Aorta (tissue), 5 donors: ENCODE results near the gene ZP1. TPM values are rescaled to one million over a fixed set of nuclear protein-coding genes. Genes with fewer than 3 reads are reported as not detected.
A peak's percentile ranks its signal among the peaks of the same experiment; 100 is the strongest.
"Not testable (repeated sequence)": the region's sequence is repeated elsewhere in the genome, so short reads cannot be mapped to it uniquely, and the experiment has no call there.

Experiments used
- ATAC-seq: fragments of 200-7000 bp; cut with Tn5 transposase; one replicate; pipeline ENCODE4 v1.9.1; 2022; ENCODE audit warnings: moderate library complexity; ENCODE audit not compliant: low FRiP score
- DNase-seq, 2 donors: peaks; one replicate each; pipeline ENCODE4 v3.0.0-alpha.2; 2020
- H3K27ac ChIP-seq, 2 donors: one replicate each; pipeline ENCODE4 v1.5.1; 2013; ENCODE audit warnings: low read length in 2 of 2, mild to moderate bottlenecking in 2 of 2, moderate library complexity in 2 of 2, control low read depth in 1 of 2, inconsistent platforms in 1 of 2, low read depth in 1 of 2
- H3K27me3 ChIP-seq, 2 donors: one replicate each; pipeline ENCODE4 v1.6.1; 2013; ENCODE audit warnings: control low read depth in 1 of 2, low read length in 1 of 2, mild to moderate bottlenecking in 1 of 2, moderate library complexity in 1 of 2; ENCODE audit not compliant: insufficient read depth in 2 of 2, control insufficient read depth in 1 of 2
- H3K36me3 ChIP-seq, 2 donors: one replicate each; pipeline ENCODE4 v1.6.1; 2013; ENCODE audit warnings: control low read depth in 1 of 2, low read length in 1 of 2, mild to moderate bottlenecking in 1 of 2; ENCODE audit not compliant: insufficient read depth in 2 of 2, control insufficient read depth in 1 of 2
- H3K4me1 ChIP-seq, 2 donors: one replicate each; pipeline ENCODE4 v1.6.1; 2013; ENCODE audit warnings: low read length in 2 of 2, control low read depth in 1 of 2, mild to moderate bottlenecking in 1 of 2, moderate library complexity in 1 of 2; ENCODE audit not compliant: insufficient read depth in 2 of 2, control insufficient read depth in 1 of 2
- H3K4me3 ChIP-seq, 2 donors: one replicate each; pipeline ENCODE4 v1.5.1; 2013; ENCODE audit warnings: low read length in 2 of 2, control low read depth in 1 of 2, mild to moderate bottlenecking in 1 of 2
- H3K9me3 ChIP-seq: one replicate; pipeline ENCODE4 v1.6.1; 2013; ENCODE audit warnings: mild to moderate bottlenecking, low read length; ENCODE audit not compliant: control insufficient read depth
- whole genome bisulfite sequencing, 2 donors: extraction: QIAGEN DNeasy Blood & Tissue Kit; methylation state at CpG; one replicate each; pipeline ENCODE4 v1.1.7; 2013; 5-methylcytosine and 5-hydroxymethylcytosine counted together
- intact Hi-C, 2 donors: fragments of 100-400 bp; cut with DNase I; formaldehyde crosslinking; loops; one replicate each; pipeline versions ENCODE4 v1.14.2 to v1.15.0; 2022
- polyA plus RNA-seq, 2 donors: library from polyadenylated mRNA; stranded (reverse); fragments of 200-250 nt; gene quantifications; one replicate each; pipeline ENCODE4 v1.2.3, GENCODE V29; 2013
- total RNA-seq, 2 donors: library from RNA; stranded (reverse); fragmentation: NEBNext Ultra II Directional; extraction: Animal tissue kit (Norgen Biotek cat#: 25700); gene quantifications; one replicate each; pipeline ENCODE4 v1.2.1, GENCODE V29; 2021
- donor health status: healthy with polysubstance abuse.
- donor health status: Bipolar disorder and iron deficiency.
- donor health status: DM: no; HTN: no; CAD: no.
- donor health status: DM: no; HTN: no; CAD: no.
- donor health status: DM: yes; HTN: yes; CAD: no.

ZP1 gene
- total and polyA plus RNA-seq, 4 donors, result not detected

DNA sequence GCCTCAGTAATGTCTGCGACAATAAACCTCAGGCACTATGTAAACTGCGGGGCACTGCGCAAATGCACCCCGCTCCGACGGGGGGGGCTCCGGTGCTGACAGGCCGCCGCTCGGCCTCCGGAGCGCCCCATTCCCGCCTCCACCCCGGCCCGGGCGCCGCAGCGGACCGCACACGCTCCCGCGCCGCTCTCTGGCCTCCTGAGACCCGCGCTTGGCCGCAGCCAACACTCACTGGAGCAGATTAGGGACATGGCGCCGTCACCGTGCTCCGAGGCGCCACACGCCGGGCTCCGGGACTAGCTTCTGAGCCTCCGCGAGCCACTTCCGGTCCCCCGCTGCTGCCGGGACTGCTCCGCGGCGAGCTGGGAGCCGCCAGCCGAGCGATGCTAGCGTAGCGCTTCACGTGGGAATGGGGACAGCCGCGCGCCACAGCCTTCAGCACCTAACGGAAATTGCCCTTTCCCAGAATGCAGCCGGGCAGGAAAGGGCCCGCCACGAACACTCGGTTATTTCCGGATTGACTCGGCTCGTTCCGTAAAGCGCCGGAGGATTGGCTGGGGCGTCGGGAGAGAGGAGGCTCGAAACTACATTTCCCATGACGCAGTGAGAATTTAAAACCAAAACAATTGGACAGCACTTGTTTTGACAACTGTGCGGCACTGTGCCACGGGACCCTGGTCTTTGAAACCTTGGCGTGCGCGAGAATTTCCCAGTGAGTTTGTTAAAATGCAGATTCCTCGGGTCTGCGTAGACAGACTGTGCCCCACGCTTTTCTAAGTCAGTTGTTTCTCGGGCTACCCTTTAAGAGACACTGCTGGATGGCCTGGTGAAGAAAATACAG, 39.0 kb downstream of the ZP1 start, which contains the start of gene PRPF19:
Gene PRPF19 (minus strand): TSS at position 454 of the 841 bp plus-strand sequence. CDS start 203 bp downstream, at position 251.
- ATAC-seq, result peak; percentile 98
- H3K4me1 ChIP-seq, result no peaks in the 10 kb centered on the region

DNA sequence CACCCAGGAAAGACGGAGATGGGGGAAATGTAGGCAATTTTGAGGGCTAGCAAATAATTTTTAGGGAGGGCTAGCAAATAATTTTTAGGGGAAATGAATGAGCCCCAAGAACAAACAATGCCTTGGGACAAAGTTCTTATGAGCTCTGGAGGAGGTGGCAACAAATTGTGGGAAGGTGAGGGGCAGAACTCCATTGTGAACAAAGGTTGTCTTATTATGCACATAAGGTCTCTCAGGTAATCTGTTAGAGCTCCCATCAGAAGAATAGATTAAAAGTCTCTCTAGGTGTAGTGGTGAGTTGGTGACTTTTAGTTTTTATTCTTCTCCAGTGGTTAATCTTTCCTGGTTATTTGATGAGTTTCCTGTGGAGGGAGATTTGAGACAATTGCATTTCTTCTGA, 41.5 kb downstream of the ZP1 start:
- 24 to 25% methylated on average over 1 of the region's 1 CpG for WGBS, 2 donors
- no peaks in the 10 kb centered on the region for H3K4me1 ChIP-seq
- ATAC-seq, result no peak

More for the DNA sequence above, 39.0 kb downstream of the ZP1 start, which contains the start of gene PRPF19:
- peaks cover 0 to 1% of the 10 kb centered on the region in 2 donors for H3K36me3 ChIP-seq
- H3K9me3 ChIP-seq, result no peaks in the 10 kb centered on the region
- peak within 1 kb of the TSS; percentile 93 for H3K4me3 ChIP-seq
- intact Hi-C loops, result loop anchor here (5.0 kb wide), 1 partner anchor 64 kb away; the partner anchor contains the start of gene CCDC86 (in 2 of the 2)
- peak; percentile 98 to 99 for DNase-seq
- H3K27ac ChIP-seq, result peak within 1 kb of the TSS; percentile 80 to 93
- 0 to 1% methylated on average over 69 to 75 of the region's 75 CpGs for WGBS, 2 donors
- H3K27me3 ChIP-seq, result no peaks in the 10 kb centered on the region

DNA sequence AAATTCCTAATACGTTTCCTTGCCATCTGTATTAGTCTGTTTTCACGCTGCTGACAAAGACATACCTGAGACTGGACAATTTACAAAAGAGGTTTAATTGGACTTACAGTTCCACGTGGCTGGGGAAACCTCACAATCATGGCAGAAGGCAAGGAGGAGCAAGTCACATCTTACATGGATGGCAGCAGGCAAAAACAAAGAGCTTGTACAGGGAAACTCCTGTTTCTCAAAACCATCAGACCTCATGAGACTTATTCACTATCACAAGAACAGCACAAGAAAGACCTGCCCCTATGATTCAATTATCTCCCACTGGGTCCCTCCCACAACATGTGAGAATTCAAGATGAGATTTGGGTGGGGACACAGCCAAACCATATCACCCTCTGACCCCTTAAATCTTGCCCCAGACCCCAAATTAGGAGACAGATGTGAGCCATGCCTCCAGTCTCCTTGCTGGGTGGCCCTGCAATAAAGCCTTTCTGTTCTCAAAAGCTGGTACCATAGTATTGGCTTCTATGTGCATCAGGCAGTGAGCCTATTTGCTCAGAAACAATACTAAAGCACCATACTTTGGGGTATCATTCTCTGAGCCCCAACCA, 42.4 kb downstream of the ZP1 start:
- WGBS, 2 donors, result 63% methylated on average over 3 of the region's 3 CpGs
- not testable (repeated sequence) for H3K4me1 ChIP-seq, H3K9me3 ChIP-seq, H3K36me3 ChIP-seq, H3K27ac ChIP-seq, H3K4me3 ChIP-seq, H3K27me3 ChIP-seq, DNase-seq, ATAC-seq
- intact Hi-C loops, result loop anchor here (5.0 to 10.0 kb wide), 4 partner anchors 38 to 255 kb away; partner anchors contain the start of genes CCDC86 (in 2 of the 2) and VPS37C (in 1 of the 2)

More for the DNA sequence above, 41.5 kb downstream of the ZP1 start:
- DNase-seq, result no peak
- Histone ChIP-seq H3K4me3 (no peak overlapping the region), H3K27me3 (no peaks in the 10 kb centered on the region), H3K36me3 (no peaks in the 10 kb centered on the region), H3K9me3 (no peaks in the 10 kb centered on the region), H3K27ac (no peak overlapping the region)
- intact Hi-C loops, result loop anchor here (5.0 kb wide), 1 partner anchor 67 kb away; the partner anchor contains the start of gene CCDC86 (in 2 of the 2)

DNA sequence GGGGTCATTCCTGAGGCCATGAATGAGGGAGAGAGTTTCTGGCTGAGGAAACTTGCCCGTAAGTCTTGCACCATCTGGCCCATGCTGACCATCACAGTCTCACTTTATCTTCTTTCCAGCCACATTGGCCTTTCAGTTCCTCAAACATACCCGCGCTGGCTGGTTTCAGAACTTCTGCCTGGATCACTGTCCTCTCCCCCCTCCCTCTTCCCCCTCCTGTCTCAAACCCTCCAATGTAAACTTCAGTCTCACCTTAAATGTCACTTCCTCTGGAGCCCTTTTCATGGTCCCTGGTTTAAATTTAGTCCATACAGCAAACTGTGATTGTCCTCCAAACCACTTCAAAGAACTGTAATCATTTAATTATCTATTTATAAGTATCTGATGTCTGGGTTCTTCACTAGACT, 42.9 kb downstream of the ZP1 start:
- H3K9me3 ChIP-seq, result no peaks in the 10 kb centered on the region
- intact Hi-C loops, result loop anchor here (5.0 to 10.0 kb wide), 3 partner anchors 37 to 255 kb away; partner anchors contain the start of gene VPS37C (in 1 of the 2)
- no peak overlapping the region for H3K27ac ChIP-seq
- no peaks in the 10 kb centered on the region for H3K36me3 ChIP-seq
- H3K4me1 ChIP-seq, result no peaks in the 10 kb centered on the region
- 85 to 93% methylated on average over 3 of the region's 3 CpGs for WGBS, 2 donors
- ATAC-seq (no peak), DNase-seq (peak in 1 of 2 donors; percentile 69)
- H3K27me3 ChIP-seq, result no peaks in the 10 kb centered on the region
- H3K4me3 ChIP-seq, result no peak overlapping the region

DNA sequence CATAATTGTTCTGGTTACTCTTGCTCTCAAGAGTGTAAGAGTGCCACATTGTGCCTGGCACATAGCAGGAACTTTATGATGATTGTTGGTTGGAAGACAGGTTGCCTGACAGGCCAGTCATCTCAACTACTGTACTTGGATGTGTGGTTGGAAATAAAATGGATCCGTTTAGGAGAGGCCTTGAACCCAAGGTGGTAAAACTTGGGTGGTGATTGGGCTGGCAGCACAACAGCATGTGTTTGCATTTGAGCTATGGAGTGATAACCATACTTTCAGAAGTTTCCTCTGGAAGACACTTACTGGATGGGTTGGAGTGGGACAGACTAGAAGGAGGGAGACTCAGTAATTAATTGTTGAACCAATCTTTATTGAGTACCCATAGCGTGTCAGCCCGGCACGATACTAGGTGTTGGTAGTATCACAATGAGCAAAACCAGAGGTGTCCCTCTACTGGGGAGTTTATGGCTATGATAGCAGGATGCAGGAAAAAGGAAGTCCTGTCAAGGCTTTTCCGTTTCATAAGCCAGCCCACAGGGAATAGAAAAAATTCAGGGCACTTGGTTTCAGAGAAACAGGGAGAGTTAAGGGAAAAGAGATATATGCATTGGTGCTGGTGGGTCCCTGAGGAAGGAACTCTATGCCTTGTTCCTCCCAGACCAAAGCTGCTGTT, 43.5 kb downstream of the ZP1 start:
- WGBS, 2 donors, result 68 to 72% methylated on average over 5 of the region's 5 CpGs
- Histone ChIP-seq H3K27ac (no peak overlapping the region), H3K9me3 (no peaks in the 10 kb centered on the region), H3K36me3 (no peaks in the 10 kb centered on the region), H3K4me1 (no peaks in the 10 kb centered on the region), H3K27me3 (no peaks in the 10 kb centered on the region), H3K4me3 (no peak overlapping the region)
- intact Hi-C loops, result loop anchor here (5.0 to 10.0 kb wide), 3 partner anchors 36 to 254 kb away; partner anchors contain the start of gene VPS37C (in 1 of the 2)
- ATAC-seq (no peak), DNase-seq (no peak)

DNA sequence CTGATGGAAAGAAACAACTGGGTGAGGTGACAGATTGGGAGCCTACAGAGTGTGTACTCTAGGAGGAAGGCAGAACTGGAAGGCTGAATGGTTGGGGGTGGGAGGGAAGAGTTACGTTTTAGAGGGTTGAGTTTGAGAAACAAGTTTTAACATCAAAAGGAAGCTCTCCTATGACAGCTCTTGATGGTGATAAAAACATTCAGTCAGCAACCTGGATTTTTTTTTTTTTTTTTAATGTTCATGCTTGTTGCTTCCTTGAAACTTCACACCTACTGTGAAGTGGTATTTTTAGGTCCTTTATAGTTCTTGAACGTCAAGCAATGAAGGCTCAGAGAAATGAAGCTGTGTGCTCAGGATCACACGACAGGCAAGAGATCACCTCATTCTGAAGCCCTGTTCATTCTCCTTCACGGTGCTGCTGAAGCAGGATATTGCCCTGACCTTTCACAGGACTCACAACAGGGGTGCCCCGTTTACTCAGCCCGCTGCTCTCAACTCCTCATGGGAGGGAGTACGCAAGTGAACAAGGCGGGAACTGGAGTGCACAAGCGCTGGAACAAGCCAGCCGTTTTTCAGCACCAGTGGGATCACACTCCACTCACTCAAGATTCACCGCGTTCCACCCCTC, 45.0 kb downstream of the ZP1 start:
- DNase-seq, result no peak
- 71 to 73% methylated on average over 12 of the region's 12 CpGs for WGBS, 2 donors
- intact Hi-C loops, result loop anchor here (5.0 to 10.0 kb wide), 3 partner anchors 35 to 252 kb away; partner anchors contain the start of gene VPS37C (in 1 of the 2)
- Histone ChIP-seq H3K27me3 (no peaks in the 10 kb centered on the region), H3K27ac (no peak overlapping the region), H3K9me3 (no peaks in the 10 kb centered on the region), H3K4me3 (no peak overlapping the region), H3K4me1 (no peaks in the 10 kb centered on the region), H3K36me3 (no peaks in the 10 kb centered on the region)
- ATAC-seq, result no peak

DNA sequence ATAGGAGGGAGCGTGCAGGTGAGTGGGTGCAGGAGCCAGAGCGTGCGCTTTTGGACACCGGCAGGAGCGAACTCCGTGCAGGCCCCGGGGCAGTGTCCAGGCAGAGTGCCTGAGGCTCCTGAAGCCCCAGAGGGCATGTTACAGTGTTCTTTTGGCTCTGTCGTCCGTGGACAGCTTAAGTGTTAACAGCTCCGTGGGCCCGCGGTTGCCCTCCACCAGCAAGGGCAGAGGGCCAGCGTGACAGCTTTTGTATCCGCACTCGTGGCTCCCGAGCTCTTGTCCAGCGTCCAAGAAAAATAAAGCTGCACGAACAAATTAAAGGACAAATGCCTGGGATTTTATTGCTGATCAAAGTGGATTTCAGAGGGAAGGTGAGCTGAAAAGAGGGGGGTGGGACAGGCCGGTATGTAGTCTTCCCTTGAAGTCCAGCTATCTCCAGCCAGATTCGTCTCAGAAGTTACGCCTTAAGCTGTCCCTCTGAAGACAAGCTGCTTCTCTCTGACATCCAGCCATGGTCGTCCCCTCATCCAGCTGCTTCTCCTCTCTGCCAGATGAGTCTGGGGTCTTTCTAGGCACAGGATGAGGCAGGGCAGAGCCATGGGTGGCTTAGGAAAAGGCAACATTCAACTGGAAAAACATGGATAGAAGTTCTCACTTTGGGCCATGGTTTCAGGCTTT, 45.6 kb downstream of the ZP1 start:
- H3K9me3 ChIP-seq, result no peaks in the 10 kb centered on the region
- DNase-seq (peak in 1 of 2 donors; percentile 73), ATAC-seq (no peak)
- intact Hi-C loops, result loop anchor here (5.0 to 10.0 kb wide), 3 partner anchors 34 to 252 kb away; partner anchors contain the start of gene VPS37C (in 1 of the 2)
- peak overlapping the region; percentile 82 to 83 for H3K27ac ChIP-seq
- no peaks in the 10 kb centered on the region for H3K4me1 ChIP-seq
- H3K27me3 ChIP-seq, result no peaks in the 10 kb centered on the region
- WGBS, 2 donors, result 40 to 43% methylated on average over 22 of the region's 22 CpGs
- no peaks in the 10 kb centered on the region for H3K36me3 ChIP-seq
- no peak overlapping the region for H3K4me3 ChIP-seq
